ENCODE measurements around the gene SMIM29. TPM values are rescaled to one million over a fixed set of nuclear protein-coding genes. Genes with fewer than 3 reads are reported as not detected.

SMIM29 gene
- total and polyA plus RNA-seq, 2 donors (not counting 1 experiment from before 2014, with no cell fraction given): 43.6 to 106 TPM

DNA sequence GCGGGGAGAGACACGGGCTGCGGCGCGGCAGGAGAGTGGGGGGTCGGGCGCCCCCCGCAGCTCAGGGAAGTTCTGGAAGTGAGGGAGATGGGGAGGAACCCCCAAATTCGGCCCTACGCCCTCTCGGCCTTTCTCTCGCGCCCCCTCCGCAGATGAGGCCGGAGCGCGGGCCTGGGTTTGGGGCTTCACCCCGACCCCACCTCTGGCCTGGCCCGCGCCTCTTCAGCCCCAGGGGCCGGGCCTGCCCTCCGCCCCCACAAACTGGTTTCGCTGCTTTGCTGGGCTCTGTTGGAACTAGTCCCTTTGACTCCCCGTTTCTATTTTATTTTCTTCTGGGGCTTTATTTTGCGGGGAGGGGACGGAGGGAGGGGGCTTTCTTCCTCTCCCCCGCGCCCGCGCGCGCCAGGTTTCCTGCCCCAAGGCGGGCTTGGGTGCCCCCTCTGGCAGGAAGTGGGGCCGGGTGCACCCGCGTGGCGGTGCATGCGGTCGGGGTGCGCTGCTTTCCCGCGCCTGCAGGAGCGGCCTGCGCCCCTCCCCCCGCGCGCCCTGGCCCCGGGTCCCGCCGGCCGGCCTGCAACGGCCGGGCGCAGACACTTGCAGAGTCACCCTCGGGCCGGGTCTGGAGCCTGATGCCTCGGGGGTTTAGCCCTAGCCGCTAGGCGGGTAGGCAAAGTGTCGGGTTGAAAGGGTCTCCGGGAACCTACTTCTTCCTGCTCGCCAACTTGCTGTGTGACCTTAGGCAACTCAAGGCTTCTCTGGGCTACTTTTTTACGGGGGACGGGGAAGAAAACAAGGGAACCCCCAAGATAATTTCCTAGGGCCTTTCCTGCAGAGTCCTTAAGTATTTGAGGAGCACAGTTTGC is 10.9 kb downstream of the SMIM29 start:
- intact Hi-C loops (cut with micrococcal nuclease): loop anchor here (1.0 to 10.0 kb wide), 6 partner anchors 11 to 647 kb away; partner anchors contain the start of genes ANKS1A, ILRUN, SMIM29 and SNRPC
- DNase-seq (peak; percentile 79), ATAC-seq (ENCODE audit: low read depth) (peak; percentile 4)
- Histone ChIP-seq H3K27ac (ENCODE audit: low read length in 2 of 2) (peak overlapping the region; percentile 86 to 87), H3K4me1 (ENCODE audit: control insufficient read depth in 2 of 2, insufficient read depth in 2 of 2, low read length in 2 of 2) (peaks cover 22 to 30% of the 10 kb centered on the region in 2 donors), H3K27me3 (replicated peaks in 1 of 4; ENCODE audit: control extremely low read depth in 1 of 4, control insufficient read depth in 3 of 4, insufficient read depth in 4 of 4, low read length in 3 of 4) (no peaks in the 10 kb centered on the region), H3K36me3 (replicated peaks in 1 of 2; ENCODE audit: control extremely low read depth in 1 of 2, control insufficient read depth in 1 of 2, extremely low read depth in 1 of 2, insufficient read depth in 2 of 2, low read length in 1 of 2) (peaks cover 0 to 24% of the 10 kb centered on the region in 2 experiments), H3K4me2 (replicated peaks; ENCODE audit: low read depth, low read length, poor library complexity, severe bottlenecking) (peak overlapping the region; percentile 93), H3K9me3 (ENCODE audit: control extremely low read depth in 1 of 3, control insufficient read depth in 2 of 3, insufficient read depth in 1 of 3, low read length in 2 of 3) (no peaks in the 10 kb centered on the region), H4K20me1 (ENCODE audit: control insufficient read depth, insufficient read depth, low read length, poor library complexity, severe bottlenecking) (peaks cover 52% of the 10 kb centered on the region), H3K4me3 (ENCODE audit: control extremely low read depth in 1 of 5, extremely low read depth in 1 of 5, insufficient read depth in 1 of 5, low read depth in 2 of 5, low read length in 4 of 5) (peak overlapping the region; percentile 3 to 93 (median 88)), H2AFZ (ENCODE audit: insufficient read depth, low read depth, low read length, poor library complexity, severe bottlenecking) (peak overlapping the region; percentile 66), H3K9ac (ENCODE audit: low read length) (peak overlapping the region; percentile 90), H3K79me2 (ENCODE audit: control insufficient read depth, insufficient read depth, low read length) (peaks cover 38% of the 10 kb centered on the region)
- ChIA-PET CTCF (interaction anchor here (0.6 to 1.8 kb wide), 5 partner anchors 12 to 153 kb away, joined by 3 to 14 read pairs (median 6); partner anchors contain the start of gene SMIM29), POLR2A (interaction anchor here (1.3 to 2.2 kb wide), 5 partner anchors 11 to 55 kb away, joined by 7 to 29 read pairs (median 12); partner anchors contain the start of gene SMIM29)
- WGBS (ENCODE audit: insufficient coverage): under 1% methylated on average over 57 of the region's 64 CpGs
- Mint-ChIP-seq H3K4me1 (peaks cover 42% of the 10 kb centered on the region), H3K4me3 (peak overlapping the region; percentile 87), H3K27me3 (no peaks in the 10 kb centered on the region), H3K9me3 (ENCODE audit: insufficient read depth) (no peaks in the 10 kb centered on the region), H3K27ac (peak overlapping the region; percentile 93)
- TF ChIP-seq, protein P1, sequence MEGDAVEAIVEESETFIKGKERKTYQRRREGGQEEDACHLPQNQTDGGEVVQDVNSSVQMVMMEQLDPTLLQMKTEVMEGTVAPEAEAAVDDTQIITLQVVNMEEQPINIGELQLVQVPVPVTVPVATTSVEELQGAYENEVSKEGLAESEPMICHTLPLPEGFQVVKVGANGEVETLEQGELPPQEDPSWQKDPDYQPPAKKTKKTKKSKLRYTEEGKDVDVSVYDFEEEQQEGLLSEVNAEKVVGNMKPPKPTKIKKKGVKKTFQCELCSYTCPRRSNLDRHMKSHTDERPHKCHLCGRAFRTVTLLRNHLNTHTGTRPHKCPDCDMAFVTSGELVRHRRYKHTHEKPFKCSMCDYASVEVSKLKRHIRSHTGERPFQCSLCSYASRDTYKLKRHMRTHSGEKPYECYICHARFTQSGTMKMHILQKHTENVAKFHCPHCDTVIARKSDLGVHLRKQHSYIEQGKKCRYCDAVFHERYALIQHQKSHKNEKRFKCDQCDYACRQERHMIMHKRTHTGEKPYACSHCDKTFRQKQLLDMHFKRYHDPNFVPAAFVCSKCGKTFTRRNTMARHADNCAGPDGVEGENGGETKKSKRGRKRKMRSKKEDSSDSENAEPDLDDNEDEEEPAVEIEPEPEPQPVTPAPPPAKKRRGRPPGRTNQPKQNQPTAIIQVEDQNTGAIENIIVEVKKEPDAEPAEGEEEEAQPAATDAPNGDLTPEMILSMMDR (IDR thresholded peaks at IDR 0.05): peak; percentile 54
- no peak for TF ChIP-seq EZH2 (IDR thresholded peaks at IDR 0.05; ENCODE audit: borderline replicate concordance, insufficient read depth, low read depth, low read length, poor library complexity, severe bottlenecking)
